ENCODE data around the gene TMPRSS11A.

Gene TMPRSS11A

GRCh38 chr4:67869580-67870190, 93.6 kb downstream of the TMPRSS11A start:
- DNase-seq (ENCODE audit: low spot score) = no peak

GRCh38 chr4:67861513-67861912, 101.8 kb downstream of the TMPRSS11A start:
- no peak for DNase-seq (ENCODE audit: low spot score)
